ENCODE data around the gene CUBN. TPM values are rescaled to one million over a fixed set of nuclear protein-coding genes. Genes with fewer than 3 reads are reported as not detected.

Gene CUBN
- polyA plus RNA-seq, 1 experiment: 0.76 TPM

DNA sequence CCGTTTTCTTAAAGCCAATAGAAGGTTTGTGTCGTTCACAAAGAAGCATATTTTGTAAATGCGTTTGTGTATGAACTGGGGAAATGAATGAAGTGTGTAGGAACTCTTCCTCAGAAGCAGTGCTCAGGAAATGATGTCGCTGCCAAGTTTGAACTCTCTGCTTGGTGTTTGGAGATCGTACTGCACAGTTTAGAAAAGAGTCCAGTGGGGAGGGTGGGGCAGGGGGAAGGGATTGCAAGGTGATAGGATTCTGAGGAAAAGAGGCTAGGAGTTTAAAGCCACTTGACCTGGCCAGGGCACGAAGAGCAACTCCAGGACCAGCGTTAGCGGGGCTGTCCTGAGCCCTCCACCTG, 122.2 kb downstream of the CUBN start:
- peak overlapping the region; percentile 42 for H3K27ac ChIP-seq (ENCODE audit: low read depth, low read length)
- CTCF ChIA-PET: no interaction called here
- H3K27me3 ChIP-seq (ENCODE audit: control insufficient read depth, insufficient read depth, low read length): no peaks in the 10 kb centered on the region
- TF ChIP-seq, protein P1, sequence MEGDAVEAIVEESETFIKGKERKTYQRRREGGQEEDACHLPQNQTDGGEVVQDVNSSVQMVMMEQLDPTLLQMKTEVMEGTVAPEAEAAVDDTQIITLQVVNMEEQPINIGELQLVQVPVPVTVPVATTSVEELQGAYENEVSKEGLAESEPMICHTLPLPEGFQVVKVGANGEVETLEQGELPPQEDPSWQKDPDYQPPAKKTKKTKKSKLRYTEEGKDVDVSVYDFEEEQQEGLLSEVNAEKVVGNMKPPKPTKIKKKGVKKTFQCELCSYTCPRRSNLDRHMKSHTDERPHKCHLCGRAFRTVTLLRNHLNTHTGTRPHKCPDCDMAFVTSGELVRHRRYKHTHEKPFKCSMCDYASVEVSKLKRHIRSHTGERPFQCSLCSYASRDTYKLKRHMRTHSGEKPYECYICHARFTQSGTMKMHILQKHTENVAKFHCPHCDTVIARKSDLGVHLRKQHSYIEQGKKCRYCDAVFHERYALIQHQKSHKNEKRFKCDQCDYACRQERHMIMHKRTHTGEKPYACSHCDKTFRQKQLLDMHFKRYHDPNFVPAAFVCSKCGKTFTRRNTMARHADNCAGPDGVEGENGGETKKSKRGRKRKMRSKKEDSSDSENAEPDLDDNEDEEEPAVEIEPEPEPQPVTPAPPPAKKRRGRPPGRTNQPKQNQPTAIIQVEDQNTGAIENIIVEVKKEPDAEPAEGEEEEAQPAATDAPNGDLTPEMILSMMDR (IDR thresholded peaks at IDR 0.05; ENCODE audit: low read depth, low read length): no peak
- DNase-seq (ENCODE audit: low read depth, low spot score): no peak
- POLR2A ChIA-PET: interaction anchor here (1.3 kb wide), 1 partner anchor 21 kb away, joined by 9 read pairs; no protein-coding TSS in a partner anchor
- no peak overlapping the region for H3K4me3 ChIP-seq (ENCODE audit: low read depth, low read length)
- H3K9me3 ChIP-seq (ENCODE audit: control insufficient read depth, insufficient read depth, low read length): no peaks in the 10 kb centered on the region; the same call in none of the 2 replicates

DNA sequence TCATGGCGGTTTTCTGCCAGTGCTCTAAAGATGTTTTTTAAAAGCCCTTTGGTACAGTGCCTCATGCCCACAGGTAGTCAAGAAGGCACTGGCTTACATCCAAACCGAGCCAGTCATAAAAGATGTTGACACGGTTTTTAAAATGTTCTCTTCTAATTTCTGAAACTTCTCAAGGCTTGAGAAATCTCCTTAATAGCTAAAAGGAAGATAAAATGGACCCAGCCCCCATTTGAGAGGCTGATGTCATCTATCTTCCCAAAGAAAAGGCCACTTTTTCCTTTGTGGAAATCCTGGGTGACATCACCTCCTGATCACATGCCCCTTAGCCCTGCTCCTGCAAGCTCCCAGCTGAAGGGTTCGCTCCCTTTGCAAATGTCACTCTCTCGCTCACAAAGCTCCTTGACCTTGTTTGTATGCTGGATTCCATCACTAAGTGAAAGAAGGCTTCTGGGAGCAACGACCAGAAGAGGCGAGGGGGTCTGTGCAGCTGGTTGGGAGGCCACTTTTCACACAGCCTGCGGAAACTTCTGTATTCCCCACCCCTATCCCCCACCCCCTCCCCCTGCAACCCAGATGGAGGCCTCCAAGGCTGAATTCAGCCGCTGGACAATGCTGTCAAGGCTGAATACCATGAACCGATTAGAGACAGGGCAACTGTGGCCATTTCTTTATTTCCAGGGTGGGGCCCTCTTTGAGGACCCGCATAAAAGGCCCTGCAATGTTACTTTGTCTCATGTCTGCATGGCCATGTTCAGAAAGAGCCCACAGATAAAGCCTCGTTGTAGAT, 122.8 kb downstream of the CUBN start:
- Histone ChIP-seq H3K9me3 (ENCODE audit: control insufficient read depth, insufficient read depth, low read length) (no peaks in the 10 kb centered on the region; the same call in none of the 2 replicates), H3K27me3 (ENCODE audit: control insufficient read depth, insufficient read depth, low read length) (no peaks in the 10 kb centered on the region), H3K4me3 (ENCODE audit: low read depth, low read length) (no peak overlapping the region), H3K27ac (ENCODE audit: low read depth, low read length) (no peak overlapping the region)
- TF ChIP-seq, protein P1 (IDR thresholded peaks at IDR 0.05; ENCODE audit: low read depth, low read length): no peak
- no peak for DNase-seq (ENCODE audit: low read depth, low spot score)
- CTCF ChIA-PET: no interaction called here
- POLR2A ChIA-PET: no interaction called here

DNA sequence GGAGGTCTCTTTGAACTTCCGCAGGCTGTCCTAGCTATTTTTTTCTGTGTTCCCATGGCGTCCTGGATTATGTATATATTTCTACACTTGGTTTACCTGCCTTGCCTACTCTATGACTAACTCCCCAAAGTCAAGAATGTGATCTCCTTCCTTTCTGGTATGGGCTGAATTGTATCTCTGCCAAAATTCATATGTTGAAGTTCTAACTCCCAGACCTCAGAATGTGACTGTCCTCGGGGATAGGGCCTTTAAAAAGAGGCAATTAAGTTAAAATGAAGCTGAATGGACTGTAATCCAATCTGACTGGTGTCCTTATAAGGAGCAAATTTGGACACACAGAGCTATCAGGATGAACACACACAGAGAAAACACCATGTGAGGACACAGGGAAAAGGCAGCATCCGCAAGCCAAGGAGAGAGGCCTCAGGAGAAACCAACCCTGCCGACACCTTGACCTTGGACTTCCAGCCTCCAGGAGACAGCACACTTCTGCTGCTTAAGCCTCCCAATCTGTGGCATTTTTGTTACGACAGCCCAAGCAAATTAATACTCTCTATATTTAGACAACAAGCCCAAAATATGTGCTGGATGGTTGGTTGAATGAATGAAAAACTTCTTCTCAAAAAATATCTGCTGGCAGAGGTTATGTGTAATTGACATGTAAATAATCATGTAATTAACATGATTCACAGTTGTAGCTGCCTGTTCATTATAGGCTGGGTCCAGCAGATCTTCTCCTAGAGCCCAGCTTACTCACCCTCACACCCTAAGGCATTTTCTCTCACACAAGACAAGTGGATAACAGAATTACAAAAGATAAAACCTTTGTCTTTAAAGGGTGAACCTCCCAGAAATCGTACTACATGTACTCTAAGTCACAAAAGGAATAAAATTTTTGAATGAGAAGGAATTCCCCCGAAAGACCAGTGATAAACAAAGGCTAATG, 123.7 kb downstream of the CUBN start:
- Histone ChIP-seq H3K27ac (ENCODE audit: low read depth, low read length) (no peak overlapping the region), H3K9me3 (ENCODE audit: control insufficient read depth, insufficient read depth, low read length) (no peaks in the 10 kb centered on the region; the same call in 1 of the 2 replicates), H3K4me3 (ENCODE audit: low read depth, low read length) (no peak overlapping the region), H3K27me3 (ENCODE audit: control insufficient read depth, insufficient read depth, low read length) (no peaks in the 10 kb centered on the region)
- TF ChIP-seq, protein P1 (IDR thresholded peaks at IDR 0.05; ENCODE audit: low read depth, low read length): no peak
- ChIA-PET CTCF (interaction anchor here (0.6 kb wide), 1 partner anchor 467 kb away, joined by 5 read pairs; no protein-coding TSS in a partner anchor), POLR2A (no interaction called here)
- no peak for DNase-seq (ENCODE audit: low read depth, low spot score)

DNA sequence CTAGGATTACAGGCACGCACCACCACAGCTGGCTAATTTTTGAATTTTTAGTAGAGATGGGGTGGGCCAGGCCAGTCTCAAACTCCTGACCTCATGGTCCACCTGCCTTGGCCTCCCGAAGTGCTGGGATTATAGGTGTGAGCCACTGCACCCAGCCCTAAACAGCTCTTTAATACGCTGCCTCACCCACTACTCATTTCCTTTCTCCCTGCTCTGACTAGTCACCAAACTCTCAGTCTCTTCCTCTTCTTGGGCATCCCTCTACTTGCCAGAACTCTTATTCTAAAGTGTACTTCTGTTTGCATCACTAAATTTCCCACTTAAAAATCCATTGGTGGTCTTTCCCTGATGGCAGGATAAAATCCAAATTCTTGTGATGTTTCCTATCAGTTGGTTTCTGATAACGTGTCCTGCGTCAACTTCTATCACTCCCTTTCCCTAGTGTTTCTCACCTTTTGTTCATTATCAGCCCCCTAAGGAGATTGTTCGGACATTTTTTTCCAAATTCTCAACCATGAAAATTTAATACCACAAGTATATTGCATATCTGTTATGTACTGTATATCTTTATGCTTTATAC, 124.7 kb downstream of the CUBN start:
- CTCF ChIA-PET: interaction anchor here (0.6 kb wide), 2 partner anchors 162 to 468 kb away, joined by 4 to 5 read pairs; no protein-coding TSS in a partner anchor
- Histone ChIP-seq H3K27me3 (ENCODE audit: control insufficient read depth, insufficient read depth, low read length) (no peaks in the 10 kb centered on the region), H3K4me3 (ENCODE audit: low read depth, low read length) (no peak overlapping the region), H3K27ac (ENCODE audit: low read depth, low read length) (no peak overlapping the region), H3K9me3 (ENCODE audit: control insufficient read depth, insufficient read depth, low read length) (no peaks in the 10 kb centered on the region; the same call in 1 of the 2 replicates)
- POLR2A ChIA-PET: no interaction called here
- TF ChIP-seq, protein P1 (IDR thresholded peaks at IDR 0.05; ENCODE audit: low read depth, low read length): no peak
- DNase-seq (ENCODE audit: low read depth, low spot score): no peak
